Islet of Langerhans (tissue), 1 donor: ENCODE results near the gene YBX3.
"Not testable (repeated sequence)": the region's sequence is repeated elsewhere in the genome, so short reads cannot be mapped to it uniquely, and the experiment has no call there.

ENCODE experiments used
- FAIRE-seq: peaks from one replicate; lab custom pipeline; 2011; peaks lifted over from hg19 to GRCh38; lab: Jason Lieb, UNC

Gene YBX3

DNA sequence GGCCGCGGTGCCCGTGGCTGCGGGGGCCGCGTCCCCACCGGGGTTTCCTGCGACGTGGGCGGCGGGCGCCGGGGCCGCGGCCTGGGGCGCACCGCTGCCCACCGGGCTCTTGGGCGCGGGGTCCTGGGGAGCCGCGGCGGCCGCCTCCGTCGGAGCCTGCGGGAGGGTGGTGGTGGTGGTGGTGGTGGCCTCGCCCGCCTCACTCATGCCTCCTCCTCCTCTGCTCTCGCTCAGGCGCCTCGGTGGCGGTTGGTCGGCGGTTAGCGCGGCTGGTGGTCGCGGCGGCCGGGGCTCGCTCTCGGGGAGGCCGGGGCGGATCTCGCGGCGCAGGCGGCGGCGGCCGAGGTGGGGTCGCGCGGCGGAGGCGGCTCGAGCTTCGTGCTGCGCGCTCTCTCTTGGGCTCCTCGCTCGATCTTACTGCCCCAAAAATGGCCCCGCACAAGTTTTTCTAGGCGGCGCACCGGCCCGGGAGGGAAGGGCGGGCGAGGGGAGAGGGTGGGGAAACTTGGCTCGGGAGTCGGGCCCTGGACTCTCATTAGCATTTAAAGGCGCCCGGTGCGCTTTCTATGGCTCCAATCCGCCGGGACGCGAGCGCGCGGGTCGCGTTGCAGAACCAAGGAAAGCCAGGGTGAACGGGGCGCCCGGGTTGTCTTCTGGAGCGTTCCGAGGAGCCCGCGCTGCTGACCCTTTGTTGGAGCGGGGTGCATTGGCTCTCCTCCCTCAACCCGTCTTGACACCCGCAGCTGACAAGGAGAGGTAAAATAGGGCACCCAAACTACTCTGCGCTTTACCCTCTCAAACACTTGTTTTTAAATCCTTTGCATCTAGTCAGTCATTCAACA, at the start of gene YBX3:
YBX3 (minus strand) TSS at position 419 of the 842 bp plus-strand sequence; CDS start at position 207, 212 bp downstream.
- FAIRE-seq: no peak

DNA sequence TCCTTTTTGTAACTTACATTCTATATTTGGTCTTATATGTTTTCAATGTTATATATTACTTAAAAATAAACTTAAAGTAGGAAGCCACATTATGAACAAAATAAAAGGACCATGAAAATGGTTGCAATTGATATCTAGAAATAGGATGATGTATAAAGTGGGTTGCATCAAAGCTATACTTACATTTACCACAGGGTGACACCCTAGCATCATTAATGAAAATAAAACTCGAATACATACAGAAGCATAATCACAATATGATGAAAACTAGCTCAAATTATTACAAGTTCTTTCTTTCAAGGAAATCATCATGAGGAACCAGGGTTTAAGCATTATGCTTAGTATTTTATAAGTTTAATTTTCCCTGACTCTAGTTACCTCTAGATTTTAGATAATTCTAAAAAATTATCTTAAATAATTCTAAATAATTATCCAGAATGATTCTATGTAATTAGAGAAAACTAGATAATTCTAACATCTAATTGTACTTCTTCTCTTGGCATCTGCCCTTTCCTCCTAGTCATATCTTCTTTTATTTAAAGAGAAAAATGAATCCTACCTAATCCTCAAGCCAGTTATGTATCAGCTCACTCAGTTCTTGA, 48.1 kb upstream of the YBX3 start:
- FAIRE-seq: peak; percentile 97

DNA sequence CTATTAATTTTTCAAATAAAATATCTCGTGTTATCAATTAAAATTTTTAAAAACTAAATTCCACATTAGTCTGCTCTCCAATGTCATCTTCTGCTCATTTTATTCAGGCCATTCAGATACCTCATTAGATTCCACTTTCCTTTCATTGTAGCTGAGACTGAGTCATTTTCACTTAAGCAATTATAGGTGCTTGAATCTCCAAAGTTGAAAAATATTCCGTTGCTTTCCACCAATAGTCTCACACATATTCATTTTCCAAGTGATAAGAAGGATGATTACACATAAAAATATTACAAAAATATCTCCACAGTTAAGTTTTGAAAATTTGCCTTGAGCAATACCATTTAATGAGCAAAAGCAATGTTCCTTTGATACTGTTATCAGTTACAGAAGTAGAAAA, 36.5 kb upstream of the YBX3 start:
- FAIRE-seq: no peak

DNA sequence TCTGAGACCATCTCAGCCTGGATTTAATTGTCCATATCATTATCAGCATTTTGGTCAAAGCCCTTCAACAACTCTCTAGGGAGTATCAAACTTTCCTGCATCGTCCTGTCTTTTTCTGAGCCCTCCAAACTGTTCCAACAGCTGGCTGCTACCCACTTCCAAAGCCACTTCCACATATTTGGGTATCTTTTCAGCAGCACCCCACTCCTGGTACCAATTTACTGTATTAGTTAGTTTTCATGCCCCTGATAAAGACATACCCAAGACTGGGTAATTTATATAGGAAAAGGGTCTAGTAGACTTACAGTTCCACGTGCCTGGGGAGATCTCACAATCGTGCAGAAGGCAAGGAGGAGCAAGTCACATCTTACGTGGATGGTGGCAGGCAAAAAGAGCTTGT, 33.1 kb upstream of the YBX3 start:
- no peak for FAIRE-seq

DNA sequence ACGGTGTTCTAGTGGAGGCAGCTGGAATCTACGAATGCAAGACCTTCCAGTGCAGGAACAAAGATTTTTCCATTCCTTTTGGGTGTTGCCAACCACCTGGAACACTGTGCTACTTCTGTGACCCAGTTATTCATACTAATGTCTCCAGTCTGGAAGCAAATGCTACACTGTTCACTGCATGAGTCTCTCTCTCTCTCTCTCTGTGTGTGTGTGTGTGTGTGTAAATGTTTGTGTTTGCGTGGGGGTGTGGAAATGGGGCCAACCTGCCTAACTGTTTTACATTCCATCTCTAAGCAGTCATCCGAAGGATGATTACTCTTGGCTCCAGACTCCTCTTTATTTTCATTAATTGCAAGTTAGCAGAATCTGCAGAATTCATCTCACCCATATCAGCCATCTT, 29.9 kb upstream of the YBX3 start:
- FAIRE-seq: no peak

DNA sequence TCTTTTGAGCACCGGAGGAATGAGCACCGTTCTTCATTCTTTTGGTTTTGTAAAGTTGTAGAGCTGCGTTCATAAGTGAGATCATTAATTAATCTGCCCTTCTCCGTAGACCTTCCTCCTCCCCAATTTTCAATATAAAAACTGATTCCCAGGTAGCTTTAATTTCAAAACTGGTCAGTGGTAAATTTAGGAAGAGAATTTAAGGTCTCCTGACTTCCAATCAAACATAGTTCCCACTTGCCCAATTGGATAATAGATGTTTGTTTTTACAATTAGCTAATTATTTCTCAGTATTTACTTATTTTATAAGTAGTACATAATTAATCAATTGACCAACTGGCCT, 27.2 kb upstream of the YBX3 start:
- peak; percentile 36 for FAIRE-seq

DNA sequence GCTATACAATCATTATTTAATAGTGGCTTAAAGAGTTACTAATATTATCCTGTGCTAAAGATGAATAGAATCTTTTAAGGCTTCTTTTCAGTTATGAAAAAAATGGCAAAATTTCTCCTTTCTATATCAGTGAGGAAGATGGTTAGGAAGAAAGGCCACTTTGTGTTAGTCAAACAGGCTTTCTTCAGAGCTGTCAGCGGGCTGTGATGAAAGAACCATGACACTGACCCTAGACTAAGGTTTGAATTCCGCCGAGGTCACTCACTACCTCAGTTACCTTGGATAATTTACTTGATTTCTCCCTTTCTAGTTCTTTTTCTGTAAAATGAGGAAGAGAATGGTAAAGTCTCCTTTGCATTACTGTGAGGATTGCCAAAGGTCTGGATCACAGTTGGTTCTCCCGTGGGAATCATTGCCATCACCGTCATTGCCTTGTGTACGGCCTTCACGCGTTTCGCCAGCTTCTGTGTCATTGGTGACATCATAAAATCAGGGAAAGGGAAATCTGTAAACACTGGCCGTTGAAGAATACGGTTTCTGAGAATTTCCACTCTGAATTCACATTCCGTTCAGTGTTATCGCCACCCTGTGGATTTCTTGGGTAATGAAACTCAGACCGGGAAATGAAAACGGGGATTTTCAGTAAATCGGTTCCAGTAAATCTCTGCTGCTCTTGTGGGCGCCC, 26.7 kb upstream of the YBX3 start:
- peak; percentile 99 for FAIRE-seq

DNA sequence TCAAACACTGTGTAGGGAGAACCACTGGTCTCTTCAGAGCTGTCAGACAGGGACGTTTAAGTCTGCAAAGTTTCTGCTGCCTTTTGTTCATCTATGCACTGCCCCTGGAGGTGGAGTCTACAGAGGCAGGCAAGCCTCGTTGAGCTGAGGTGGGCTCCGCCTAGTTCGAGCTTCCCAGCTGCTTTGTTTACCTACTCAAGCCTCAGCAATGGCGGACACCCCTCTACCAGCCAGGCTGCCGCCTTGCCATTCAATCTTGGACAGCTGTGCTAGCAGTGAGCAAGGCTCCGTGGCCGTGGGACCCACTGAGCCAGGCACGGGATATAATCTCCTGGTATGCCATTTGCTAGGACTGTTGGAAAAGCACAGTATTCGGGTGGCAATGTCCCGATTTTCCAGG, 24.6 kb upstream of the YBX3 start:
- no peak for FAIRE-seq

DNA sequence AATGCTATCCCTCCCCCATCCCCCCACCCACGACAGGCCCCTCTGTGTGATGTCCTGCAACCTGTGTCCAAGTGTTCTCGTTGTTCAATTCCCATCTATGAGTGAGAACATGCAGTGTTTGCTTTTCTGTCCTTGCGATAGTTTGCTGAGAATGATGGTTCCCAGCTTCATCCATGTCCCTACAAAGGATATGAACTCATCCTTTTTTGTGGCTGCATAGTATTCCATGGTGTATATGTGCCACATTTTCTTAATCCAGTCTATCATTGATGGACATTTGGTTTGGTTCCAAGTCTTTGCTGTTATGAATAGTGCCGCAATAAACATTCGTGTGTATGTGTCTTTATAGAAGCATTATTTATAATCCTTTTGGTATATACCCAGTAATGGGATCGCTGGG, 20.3 kb upstream of the YBX3 start:
- not testable (repeated sequence) for FAIRE-seq

DNA sequence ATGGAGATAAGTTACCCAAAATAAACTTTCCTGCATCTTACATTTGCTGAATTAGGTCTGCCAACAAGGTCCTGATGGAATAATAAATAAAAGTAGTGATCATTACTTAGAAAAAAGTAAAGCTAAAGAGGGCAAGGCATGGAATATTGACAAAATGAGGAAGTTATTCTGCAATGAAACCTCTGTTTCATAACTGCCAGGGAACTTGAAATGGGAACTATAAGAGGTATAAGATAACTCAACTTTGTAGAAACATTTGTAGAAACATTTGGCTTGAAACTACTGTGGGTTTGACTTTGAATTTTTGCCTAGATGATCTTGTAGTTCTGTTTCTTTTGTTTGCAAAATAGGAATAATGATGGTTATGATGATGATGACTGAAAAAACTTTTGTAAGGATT, 18.7 kb upstream of the YBX3 start:
- FAIRE-seq: no peak

DNA sequence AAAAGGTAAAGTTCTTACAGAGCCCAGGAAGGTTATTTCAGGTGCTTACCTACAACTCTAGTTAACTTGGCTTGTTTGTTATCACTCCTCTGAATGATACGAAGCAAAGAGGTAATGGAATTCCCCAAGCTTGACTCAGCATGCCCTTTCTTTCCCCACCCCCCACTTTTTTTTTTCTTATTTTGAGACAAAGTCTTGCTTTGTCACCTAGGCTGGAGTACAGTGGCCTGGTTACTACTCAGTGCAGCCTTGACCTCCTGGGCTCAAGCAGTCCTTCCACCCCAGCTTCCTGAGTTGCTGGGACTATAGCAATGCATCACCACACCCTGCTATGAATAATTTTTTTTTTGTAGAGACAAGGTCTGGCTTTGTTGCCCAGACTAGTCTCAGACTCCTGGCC, 17.1 kb upstream of the YBX3 start:
- FAIRE-seq: no peak

DNA sequence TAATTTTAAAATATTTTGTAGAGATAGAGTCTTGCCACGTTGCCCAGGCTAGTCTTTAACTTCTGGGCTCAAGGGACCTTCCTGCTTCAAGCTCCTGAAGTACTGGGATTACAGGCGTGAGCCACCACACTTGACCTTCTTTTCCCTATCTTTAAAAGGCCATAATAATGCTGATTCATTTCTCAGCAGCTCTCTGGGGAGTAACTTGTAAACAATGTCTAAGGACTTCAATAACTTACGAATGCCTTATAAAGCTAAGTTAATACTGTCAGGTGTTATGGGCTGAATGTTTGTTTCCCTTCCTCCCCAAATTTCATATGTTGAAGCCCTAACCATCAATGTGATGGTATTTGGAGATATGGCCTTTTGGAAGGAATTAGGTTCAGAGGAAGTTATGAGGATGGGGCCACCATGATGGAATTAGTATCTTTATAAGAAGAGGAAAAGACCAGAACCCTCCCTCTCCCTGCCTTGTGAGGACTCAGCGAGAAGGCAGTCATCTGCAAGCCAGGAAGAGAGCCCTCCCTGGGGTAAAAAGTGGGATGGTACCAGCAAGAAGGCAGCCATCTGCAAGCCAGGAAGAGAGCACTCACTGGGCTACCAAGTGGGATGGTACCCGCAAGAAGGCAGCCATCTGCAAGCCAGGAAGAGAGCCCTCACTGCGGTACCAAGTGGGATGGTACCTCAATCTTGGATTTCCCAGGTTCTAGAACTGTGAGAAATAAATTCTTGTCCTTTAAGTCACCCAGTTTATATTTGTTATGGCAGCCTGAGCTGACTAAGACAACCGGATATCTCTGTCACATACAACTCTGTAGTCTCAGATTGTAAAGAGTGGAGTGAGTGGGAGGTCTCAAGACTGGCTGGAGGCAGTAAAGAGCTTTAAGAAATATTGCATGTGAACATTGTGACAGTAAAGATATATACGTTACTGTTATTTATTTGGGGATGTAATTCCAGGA, 16.3 kb upstream of the YBX3 start:
- FAIRE-seq: no peak

DNA sequence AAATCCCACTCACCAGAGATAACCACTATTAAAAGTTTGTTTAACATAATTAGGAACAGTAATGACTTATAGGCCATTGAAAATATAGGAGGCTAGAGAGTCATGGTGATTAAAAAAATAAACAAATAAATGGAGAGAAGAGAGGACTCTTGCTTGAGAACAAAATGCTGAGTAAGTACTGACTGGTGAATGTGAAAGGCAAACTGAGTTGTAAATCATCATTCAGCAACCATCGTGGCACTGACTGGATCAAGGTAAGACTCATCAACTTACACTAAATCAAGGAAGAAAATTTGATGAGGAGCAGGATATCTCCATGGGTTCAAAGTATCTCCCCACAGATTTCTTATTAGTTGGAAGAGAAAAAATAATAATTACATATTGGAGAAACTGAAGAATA, 14.1 kb upstream of the YBX3 start:
- FAIRE-seq: no peak

DNA sequence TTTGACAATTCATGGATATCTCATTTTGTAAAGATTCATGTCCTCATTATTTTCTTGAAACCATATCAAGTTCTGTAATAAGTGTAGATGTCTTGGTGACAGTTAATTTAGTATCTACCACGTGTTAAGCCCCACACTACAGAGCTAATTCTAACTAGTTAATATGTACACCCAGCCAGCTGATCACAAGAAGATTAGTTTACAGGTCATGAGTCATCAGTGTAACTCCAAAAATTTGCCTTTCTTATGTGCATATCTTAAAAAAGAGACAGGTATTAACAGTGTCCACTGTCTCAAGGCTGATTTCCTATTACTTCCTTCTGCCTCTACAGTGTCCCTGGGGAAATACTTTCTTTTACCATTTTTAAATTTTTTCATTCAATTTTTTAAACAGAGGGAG, 13.3 kb upstream of the YBX3 start:
- FAIRE-seq: no peak

DNA sequence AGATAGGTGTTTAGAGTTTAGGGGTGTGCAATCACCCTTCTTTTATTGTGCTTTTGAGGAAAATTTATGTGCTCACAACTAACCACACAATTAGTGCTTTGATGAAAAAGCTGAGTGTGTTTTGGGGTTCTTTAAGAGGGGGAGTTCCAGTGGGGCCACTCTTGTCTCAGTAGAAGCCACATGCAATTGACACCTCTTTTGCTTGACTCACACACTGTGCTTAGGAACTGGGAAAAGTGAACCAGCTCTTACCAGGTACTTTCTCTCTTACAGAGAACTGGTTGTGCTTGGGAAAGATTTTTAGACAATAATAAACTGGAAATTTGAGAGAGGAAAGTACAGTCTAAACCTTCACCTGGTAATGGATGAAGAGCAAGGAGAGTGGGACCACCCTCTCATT, 12.3 kb upstream of the YBX3 start:
- FAIRE-seq: no peak

DNA sequence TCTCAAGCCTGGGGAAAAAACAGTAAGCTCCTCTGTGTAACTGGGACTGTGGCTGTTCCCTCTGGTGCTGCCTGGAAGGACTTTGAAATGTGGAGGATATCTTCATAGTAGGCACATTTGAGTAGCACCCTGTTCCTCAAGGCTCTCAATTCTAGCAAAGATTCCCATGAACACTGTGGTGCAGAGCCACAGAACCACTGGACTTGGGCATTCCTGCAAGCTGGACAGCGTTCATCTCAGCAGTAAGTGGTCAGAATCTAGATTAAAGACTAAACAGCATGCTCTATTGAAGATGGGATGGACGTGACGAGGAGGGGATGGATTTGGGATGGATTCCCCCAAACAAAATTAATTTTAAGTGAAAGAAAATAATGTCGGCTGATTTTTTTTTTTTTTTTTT, 9.4 kb upstream of the YBX3 start:
- no peak for FAIRE-seq

DNA sequence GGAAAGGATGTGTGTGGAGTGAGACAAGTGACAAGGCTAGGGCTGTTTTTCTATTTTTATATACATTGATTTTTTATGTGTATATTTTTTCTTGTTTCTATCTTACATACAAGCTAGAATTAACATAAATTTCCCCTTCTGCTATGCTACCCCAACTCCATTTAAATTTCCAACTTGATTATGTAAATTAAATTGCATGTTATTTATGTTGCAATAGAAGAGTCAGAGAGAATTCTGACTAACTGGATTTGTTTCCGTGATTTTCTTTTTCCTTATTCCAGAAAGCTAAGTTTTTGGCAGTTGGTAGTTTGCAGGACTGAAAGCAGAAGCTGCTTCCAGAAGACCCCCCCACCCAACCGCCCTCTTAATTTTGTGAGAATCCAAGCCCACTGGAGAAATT, 8.9 kb upstream of the YBX3 start:
- FAIRE-seq: no peak

DNA sequence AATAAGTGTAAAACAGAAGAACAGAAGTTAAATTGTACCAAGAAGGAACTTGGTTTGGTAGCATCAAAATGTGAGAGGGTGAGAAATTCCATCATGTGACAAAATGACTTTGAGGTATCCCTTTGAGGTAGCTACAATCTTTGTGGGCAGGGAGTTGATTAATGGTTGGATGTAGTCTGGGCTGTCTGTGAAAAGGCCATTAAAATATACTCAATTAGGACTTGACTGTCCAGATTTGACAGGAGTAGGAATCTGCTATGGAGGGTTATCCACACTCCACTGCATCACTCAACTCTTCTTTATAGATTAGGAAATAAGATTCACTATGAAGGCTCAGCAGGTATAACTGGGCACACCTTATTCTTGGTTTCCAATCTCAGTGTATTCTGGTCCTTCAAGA, 7.4 kb upstream of the YBX3 start:
- no peak for FAIRE-seq

DNA sequence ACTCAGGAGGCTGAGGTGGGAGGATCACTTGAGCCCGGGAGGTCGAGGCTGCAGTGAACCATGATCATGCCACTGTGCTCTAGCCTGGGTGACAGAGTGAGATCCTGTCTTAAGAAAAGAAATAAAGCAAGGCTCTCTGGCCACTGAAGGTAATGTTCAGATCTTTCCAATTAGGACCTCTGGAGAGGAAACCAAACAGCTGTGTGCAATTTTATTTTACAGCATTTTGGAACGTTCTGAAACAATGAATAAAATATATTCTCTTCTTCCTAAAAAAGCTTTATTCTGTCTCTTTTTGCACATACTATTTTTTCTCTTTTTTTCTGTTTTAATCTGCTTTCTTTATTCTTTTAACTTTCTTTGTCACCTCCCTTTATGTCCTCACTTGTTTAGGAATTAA, 5.0 kb upstream of the YBX3 start:
- FAIRE-seq: no peak

DNA sequence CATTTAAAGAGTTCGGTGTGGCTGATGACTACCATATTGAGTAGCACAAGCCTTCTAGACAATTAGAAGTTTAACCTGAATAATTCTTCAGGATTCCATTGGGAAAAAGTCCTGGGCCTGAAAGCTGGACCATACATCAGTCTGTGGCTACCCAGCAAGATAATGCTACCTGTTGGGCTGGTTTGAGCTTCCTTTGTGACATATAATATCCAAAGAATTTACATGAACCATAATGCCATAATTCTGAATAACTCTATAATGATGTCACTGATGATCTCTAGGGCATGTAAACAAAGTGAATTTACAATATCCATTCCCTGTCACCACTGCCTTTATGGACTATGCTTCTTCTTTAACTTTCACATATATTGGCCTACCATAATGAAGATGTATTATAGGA, 3.8 kb upstream of the YBX3 start:
- no peak for FAIRE-seq

DNA sequence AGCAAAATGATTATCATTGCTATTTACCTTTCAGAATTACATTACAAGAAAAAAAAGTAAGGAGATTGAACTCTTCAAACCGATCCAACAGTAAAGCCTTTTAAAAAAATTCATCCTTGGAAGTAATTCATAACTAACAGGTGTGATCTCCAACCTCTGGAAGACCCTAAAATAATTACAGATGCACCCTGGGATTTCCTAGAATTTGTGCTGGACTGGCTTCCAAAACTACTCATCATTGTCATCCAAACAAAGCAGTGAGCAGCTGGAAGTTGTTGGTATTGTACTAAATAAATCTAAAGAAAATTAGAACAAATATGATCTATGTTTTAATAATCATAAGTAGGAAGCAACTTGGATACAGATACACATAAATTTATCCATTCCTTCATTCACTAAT, 1.9 kb upstream of the YBX3 start:
- FAIRE-seq: no peak

DNA sequence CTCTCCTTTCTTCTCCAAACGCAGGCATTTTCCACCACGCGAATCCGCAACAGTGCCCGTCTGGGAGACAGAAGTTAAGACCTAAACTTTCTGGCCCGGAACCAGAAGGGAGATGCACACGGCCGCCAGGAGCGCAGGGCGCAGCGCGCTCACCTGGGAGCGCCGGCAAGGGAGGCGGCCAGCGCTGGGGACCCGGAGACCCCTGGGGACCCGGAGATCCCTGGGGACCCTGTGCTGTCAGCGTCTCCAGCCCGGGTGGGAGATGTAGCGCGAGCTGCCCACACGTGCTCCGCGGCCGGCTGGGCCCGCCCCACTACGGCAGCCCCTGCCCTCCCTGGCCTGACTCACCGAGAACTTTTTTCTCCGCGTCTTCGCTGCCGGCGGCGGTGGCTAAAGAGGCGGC, 620 bp downstream of the YBX3 start:
- no peak for FAIRE-seq
